ENCODE results near the gene CYP24A1.

- TF ChIP-seq CTCF (IDR thresholded peaks at IDR 0.05) = no peak
- no peak for TF ChIP-seq ZFX (IDR thresholded peaks at IDR 0.05; ENCODE audit: borderline replicate concordance)
Measured at GRCh38 chr20:54204063-54204462, 30.3 kb upstream of the CYP24A1 start.

All from 22Rv1 (cell line).